GM20000 (cell line): ENCODE measurements around the gene ABI3BP.

Source experiments
- DNase-seq: peaks from one replicate; pipeline ENCODE4 v3.0.0; 2012; ENCODE audit warnings: low spot score
- TF ChIP-seq, protein P1 (sequence below): IDR thresholded peaks from 2 replicates; pipeline ENCODE4 v1.5.1; 2012; ENCODE audit warnings: mild to moderate bottlenecking, control low read depth; ENCODE audit errors: extremely low read depth, missing control alignments

The ABI3BP gene

GRCh38 chr3:100999160-100999559 lies 5.9 kb upstream of the ABI3BP start:
- TF ChIP-seq, protein P1, sequence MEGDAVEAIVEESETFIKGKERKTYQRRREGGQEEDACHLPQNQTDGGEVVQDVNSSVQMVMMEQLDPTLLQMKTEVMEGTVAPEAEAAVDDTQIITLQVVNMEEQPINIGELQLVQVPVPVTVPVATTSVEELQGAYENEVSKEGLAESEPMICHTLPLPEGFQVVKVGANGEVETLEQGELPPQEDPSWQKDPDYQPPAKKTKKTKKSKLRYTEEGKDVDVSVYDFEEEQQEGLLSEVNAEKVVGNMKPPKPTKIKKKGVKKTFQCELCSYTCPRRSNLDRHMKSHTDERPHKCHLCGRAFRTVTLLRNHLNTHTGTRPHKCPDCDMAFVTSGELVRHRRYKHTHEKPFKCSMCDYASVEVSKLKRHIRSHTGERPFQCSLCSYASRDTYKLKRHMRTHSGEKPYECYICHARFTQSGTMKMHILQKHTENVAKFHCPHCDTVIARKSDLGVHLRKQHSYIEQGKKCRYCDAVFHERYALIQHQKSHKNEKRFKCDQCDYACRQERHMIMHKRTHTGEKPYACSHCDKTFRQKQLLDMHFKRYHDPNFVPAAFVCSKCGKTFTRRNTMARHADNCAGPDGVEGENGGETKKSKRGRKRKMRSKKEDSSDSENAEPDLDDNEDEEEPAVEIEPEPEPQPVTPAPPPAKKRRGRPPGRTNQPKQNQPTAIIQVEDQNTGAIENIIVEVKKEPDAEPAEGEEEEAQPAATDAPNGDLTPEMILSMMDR, result no peak
- no peak for DNase-seq

GRCh38 chr3:100994809-100995208 lies 1.6 kb upstream of the ABI3BP start:
- TF ChIP-seq, protein P1, result no peak
- DNase-seq, result no peak

DNA sequence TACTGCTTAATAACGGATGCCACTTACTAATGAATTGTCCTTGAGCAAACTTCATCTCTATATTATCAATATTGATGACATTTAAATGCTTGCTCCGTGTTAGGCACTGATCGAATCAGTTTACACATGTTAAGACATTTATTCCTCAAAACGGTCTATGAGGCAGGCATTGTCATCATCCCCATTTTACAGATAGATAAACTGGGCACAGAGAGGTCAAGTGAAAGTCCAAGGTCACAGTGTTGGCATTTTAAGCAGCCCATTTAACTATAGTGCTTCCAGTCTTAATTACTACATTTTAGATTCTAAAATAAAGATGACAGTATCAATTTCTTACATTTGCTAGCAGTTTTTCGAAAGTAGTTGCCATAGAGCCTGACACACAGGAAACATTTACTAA lies 966 bp upstream of the ABI3BP start:
- DNase-seq, result no peak
- TF ChIP-seq, protein P1, result no peak

DNA sequence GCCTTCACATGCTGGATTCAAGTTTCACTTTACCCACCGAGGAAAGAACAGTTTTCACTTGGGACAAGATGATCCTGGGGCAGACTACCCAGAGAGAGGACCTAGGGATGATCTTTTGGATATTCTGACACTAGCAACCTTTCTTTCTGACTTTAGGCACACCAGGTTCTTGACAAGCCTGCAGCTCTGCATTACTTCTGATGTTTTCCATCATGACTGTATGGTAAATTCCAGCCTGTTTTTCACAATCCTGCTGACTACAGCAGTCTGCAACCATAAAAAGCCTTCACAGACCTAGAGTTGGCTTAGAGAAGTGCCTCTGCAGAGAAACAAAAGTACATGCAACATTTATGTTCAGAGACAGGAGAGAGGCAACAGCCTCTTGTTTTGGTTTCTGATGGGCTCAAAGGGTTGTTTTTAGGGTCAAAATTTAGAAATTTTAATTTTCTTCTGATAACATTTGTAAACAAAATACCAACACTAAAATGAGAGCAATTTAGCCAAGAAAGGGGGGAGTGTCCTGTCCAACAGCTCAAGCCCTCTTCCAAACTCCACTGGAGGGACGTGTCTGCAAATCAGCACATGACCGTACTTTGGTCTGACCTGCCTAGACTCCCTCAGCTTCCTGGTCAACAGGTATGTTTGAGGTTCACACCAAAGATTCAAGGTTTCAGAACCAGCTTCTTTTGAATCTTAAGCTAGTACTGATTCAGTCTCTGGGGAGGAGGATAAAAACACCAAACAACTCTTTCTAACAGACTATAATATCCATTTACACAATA lies 799 bp downstream of the ABI3BP start:
- DNase-seq, result no peak

DNA sequence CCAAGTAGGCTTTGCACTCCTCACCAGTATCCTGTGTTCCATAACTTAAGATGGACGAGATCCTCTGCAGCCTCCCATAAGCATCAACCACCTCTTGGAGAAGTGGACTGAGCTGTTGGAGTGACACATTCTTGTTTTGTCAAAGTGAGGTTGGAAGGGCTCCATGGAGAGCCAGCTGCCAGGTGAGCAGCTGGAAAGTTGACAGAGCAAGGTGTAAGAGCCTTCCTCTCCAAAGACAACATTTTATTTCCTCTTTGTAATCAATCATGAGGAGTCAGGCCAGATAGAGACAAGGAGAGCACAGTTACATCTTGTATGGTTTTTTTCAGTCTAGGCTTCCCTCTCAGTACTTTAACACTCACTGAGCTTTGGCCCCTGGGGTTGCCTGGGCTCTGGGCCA lies 5.1 kb downstream of the ABI3BP start:
- TF ChIP-seq, protein P1, result no peak
- no peak for DNase-seq

More for the DNA sequence above, 799 bp downstream of the ABI3BP start:
- TF ChIP-seq, protein P1, result no peak

GRCh38 chr3:100984308-100984707 lies 8.9 kb downstream of the ABI3BP start:
- TF ChIP-seq, protein P1, result no peak
- no peak for DNase-seq

DNA sequence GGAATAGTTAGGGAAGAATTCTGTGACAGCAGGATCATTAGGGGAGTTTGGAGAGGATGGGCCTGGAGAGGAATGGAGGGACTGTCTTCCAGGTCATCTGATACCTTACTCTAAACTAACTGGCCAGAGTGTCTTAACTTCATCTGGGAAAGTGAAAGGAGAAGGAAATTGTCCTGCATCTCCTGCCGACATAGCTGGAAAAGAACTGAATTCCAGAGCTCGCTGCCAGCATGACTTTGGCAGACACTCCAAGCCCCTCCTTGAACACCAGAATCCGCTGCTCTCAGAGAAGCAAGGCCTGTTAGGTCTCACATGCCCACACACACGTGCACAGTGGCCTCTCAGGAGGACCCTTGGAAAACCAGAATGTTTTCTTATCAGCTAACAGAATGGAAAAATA lies 10.5 kb downstream of the ABI3BP start:
- TF ChIP-seq, protein P1, result no peak
- no peak for DNase-seq
